NT2/D1 (cell line): ENCODE measurements around the gene ACSF3.

Experiments used
- SUZ12 ChIP-seq: IDR thresholded peaks from 2 replicates; pipeline ENCODE4 v1.6.1; 2011; ENCODE audit not compliant: insufficient read length, insufficient read depth; ENCODE audit errors: extremely low read depth
- ZNF274 ChIP-seq: IDR thresholded peaks from 2 replicates; pipeline ENCODE4 v1.6.1; 2011; ENCODE audit warnings: mild to moderate bottlenecking, low read depth, low read length

DNA sequence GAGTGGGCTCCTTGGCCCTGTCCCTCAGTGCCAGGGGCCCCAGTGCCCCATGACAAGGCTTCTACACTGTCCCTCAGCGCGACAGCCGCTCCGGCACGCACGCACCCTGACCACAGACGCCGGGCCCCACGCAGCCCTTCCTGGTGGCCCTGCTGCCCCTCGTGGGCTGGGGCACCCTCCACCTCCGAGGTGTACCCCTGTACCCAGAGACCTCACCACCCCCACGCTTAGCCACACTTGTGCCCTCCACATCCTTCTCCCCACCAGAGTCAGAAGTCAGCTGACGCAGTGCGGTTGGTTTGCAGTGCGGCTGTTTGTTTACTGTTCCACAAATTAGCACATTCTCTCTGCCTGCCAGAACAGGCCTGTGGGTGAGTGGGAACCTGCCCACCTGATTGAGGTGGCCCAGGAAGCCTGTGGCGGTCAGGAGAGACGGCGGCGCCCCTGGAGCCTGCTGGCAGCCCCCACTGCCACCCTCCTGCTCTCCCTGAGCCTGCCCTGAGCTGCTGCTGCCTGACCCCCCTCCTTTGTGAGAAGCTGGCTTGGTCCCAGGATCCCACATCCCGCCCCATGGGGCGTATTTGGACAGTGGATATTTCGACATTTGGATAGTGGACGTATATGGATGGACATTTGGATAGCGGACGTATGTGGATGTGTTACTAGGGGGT is 39.9 kb downstream of the ACSF3 start:
- TF ChIP-seq ZNF274 (no peak), SUZ12 (no peak)
